ENCODE results near the gene HNRNPU.
A peak's percentile ranks its signal among the peaks of the same experiment; 100 is the strongest.

The HNRNPU gene

DNA sequence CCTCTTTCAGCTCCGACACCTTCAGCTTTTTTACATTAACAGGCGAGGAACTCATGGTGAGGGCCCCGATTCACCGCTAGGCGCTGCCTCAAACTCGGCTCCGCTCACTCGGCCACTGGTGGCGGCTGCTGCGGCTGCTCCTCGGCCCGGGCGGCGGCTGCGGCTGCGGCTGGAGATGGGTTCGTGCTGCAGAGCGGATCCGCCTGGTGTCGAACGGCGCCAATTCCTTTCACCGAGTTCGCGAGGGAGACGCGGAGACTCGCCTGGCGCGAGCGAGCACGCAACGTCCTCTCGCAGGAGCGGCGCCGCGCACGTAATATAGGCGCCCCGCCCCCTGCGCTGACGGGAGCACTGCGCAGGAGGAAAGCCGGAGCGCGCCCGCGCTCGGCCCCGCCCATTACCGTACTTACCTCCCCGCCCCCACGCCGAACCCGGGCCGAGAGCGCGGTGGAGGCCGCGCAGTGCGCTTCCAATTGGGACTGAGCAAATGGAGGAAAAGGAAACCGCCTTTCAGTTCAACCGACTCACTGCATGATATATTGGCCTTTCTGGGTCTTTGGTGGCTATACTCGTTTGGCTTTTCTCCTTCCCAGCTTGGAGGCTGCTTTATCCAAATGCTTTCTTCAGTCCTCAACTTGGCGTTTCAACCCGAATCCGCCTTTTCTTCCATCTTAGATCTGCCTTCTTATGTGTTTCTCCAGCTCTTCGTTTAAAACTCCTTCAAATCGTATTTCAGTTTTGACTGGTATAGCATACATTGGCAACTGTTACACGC lies at the start of gene HNRNPU:
Gene HNRNPU (minus strand): TSS at position 291 of the 775 bp plus-strand sequence. CDS start 236 bp downstream, at position 55.
- DNase-seq, result peak; percentile 97

DNA sequence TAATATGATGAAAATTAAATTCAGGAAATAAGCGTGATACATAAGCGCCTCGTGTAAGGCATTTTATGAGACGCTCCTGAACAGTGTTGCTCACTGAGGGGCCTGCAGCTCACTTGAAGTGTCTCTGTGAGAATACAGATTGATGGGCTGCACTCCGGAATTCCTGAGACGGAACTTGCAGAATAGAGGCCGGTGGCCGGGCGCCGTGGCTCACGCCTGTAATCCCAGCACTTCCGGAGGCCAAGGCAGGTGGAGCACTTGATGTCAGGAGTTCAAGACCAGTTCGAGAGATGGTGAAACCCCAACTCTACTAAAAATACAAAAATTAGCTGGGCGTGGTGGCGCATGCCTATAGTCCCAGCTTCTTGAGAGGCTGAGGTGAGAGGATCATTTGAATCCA lies 49.5 kb upstream of the HNRNPU start:
- no peak for DNase-seq

DNA sequence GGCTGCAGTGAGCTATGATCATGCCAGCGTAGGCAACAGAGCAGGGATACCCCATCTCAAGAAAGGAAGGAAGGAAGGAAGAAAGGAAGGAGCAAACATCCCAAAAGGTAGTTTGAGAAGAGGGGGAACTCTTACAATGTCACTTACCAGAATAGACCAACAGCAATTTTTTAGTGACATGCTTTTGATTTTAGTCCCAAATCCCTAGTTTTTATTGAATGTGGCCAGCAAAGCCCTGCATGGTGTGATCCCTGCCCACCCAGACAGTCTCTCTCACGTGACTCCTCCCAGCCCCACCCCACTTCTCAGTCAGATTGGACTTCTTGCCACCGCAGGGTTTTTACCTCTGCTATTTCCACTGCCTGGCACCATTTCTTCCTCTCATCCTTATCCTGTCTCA lies 39.8 kb upstream of the HNRNPU start:
- DNase-seq, result no peak

DNA sequence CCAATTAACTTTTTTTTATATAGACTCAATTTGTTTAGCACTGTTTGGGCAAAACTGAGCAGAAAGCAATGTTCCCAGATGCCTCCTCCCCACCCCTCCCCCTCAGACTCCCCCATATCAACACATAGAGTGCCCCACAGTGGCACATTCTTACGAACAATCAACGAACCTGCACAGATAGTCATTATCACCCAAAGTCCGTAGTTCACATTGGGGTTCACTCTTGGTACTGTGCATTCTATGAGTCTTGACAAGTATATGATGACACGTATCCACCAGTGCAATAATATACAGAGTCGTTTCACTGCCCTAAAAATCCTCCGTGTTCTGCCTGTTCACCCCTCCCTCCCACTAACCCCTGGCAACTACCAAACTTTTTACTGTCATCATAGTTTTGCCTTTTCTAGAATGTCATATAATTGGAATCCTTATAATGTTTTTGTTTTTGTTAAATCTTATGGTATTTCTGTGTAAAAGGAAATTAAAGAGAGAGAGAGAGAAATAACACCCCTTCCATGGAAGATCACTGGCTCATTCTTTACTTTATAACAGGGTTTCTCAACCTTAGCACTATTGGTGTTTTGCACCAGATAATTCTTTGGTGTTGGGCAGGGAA lies 37.2 kb upstream of the HNRNPU start:
- DNase-seq, result no peak

DNA sequence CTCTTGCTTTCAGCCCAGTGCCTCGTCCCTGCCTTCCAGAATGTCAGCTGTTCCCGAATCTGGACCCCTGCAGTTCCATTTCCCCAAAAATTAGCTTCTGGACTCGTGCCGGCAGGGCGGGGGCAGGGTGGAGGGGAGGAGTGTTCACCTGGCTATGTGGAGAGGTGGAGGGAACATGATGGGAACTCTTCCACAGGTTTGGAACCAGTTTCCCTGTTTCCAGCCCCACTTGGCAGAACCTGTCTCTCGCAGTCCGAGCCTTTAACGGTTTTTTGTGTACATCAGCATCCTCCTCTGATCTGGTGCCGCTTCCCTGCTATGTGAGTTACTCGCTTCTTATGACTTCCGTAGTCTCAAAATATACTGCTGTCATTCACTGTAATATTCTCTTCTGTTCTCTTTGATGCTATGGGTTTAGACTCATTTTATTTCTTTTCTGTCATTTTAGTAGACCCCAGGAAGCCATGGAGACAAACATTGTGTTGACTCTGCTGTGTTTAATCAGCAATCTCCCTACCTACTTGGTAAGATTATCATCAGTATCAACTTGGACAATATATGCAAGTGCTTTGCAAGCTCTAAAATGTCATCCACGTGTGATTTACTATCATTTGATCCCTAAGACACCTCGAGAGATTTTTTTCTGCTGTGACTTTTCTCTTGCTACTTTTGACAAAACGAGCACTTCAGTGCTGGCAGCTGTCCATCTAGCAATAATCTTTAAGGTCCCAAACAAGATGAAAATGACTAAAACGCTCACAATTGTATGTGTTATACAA lies 33.3 kb upstream of the HNRNPU start:
- DNase-seq, result no peak

DNA sequence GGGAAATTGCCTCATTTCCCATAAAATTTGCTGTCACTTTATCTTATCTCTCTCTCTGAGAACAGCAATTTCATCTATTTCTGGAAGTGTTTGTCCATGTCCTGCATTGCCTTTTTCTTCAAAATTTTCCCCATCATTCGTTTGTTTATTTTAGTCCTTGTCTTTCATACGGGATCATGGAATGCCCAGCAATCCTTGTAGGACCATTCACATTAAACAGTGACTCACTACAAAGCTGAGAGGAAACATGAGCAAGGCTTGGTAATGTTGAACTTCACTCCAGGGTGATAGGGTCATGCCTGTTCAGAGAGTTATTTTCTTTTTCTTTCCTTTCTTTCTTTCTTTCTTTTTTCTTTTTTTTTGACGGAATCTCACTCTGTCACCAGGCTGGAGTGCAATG lies 32.2 kb upstream of the HNRNPU start:
- no peak for DNase-seq

DNA sequence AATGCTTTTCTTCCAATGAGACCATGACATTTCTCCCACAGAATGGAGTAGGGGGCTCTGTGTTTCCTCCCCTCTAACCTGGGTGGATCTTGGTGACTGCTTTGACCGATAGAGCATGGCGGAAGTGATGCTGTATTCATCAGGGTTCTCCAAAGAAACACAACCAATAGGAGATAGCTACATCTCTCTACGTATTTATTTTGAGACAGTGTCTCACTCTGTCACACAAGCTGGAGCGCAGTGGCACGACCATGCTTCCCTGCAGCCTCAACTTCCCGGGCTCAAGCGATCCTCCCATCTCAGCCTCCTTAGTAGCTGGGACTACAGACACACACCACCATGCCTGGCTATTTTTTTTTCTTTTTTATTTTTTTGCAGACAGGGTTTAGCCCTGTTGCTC lies 29.5 kb upstream of the HNRNPU start:
- no peak for DNase-seq

DNA sequence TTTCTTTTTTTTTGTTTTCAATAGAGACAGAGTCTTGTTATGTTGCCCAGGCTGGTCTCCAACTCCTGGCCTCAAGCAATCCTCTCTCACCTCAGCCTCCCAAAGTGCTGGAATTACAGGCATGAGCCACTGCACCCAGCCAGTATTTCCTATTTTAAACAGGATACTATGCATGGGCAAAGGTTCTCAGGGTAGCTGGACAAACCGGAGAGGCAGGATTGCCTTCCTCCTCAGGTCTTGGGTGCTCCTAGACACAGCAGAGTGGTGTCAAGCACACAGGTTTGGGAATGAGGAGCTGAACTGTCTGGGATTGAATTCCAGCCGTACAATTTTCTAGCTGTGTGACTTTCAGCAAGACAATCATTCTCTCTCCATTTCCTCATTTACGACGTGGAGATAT lies 22.9 kb upstream of the HNRNPU start:
- DNase-seq, result no peak

DNA sequence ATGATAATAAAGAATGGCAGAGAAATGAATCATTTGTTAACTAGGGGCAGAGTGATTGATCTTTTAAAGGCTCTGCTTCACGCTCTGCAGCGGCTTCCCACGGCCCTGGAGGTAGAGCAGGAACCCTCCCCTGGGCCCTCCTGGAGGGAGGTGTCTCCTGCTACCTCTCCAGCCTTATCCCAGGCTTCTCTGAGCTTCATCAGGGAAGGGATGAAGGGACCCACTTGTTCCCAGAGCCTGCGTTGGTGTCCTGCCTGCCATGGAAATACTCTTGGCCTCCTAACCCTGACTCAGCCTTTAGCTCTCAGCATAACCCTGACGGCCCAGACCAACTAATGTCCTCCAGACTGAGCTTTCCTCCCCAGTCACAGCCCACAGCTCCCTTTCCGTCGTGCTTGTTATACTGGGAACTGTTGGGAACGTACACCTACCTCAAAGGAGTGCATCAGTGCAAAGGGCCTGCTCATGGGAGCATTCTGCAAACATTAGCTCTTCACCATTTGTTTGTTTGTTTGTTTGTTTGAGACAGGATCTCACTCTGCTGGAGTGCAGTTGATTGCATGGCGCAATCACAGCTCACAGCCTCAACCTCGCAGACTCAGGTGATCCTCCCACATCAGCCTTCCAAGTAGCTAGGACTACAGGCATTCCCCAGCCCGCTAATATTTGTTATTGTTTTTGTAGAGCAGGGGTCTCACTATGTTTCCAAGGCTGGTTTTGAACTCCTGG lies 17.4 kb upstream of the HNRNPU start:
- DNase-seq, result no peak

DNA sequence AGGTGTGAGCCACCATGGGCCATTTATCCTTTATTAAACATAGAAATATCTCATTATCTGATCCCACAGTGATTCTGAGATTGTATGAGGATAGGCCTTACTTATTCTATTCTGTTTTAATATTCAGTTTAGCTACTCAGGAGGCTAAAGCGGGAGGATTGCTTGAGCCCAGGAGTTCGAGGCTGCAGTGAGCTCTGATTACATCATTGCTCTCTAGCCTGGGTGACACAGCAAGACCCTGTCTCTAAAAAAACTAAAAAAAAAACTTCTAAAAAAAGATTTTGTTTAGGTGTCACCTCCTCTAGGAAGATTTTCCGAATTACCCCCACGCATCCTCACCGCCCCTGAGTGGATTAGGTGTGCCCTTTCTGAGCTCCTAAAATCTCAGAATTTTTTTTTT lies 14.3 kb upstream of the HNRNPU start:
- no peak for DNase-seq

DNA sequence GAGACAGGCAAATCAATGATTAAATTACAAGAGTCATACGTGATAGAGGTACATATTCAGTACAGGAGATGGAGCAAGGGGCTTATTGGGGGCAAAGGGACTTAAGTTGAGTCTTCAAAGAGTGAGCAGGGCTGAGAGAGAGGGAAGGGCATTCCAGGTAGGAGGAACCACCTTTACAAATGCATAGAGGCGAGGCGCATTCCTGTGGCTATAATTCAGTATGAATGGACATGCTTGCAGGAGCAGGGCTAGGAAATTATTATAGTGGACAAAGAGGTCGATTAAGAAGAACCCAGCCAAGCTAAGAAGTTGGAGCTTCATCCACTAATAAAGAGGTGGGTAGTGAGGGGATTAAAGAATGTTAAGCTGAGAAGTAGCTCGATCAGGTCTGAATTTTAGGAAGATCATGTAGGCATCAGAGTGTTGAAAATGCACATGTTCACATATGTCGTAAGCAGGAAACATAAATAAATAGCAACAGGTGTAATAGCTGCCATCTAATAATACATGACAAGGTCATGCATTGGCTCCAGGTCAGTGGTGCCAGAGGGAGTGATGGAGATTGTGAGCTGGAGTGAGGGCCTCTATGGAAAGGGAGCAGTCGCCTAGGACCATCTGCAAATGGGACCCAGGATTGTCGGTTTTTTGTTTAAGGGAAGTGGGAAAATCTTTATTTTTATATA lies 12.0 kb upstream of the HNRNPU start:
- no peak for DNase-seq

DNA sequence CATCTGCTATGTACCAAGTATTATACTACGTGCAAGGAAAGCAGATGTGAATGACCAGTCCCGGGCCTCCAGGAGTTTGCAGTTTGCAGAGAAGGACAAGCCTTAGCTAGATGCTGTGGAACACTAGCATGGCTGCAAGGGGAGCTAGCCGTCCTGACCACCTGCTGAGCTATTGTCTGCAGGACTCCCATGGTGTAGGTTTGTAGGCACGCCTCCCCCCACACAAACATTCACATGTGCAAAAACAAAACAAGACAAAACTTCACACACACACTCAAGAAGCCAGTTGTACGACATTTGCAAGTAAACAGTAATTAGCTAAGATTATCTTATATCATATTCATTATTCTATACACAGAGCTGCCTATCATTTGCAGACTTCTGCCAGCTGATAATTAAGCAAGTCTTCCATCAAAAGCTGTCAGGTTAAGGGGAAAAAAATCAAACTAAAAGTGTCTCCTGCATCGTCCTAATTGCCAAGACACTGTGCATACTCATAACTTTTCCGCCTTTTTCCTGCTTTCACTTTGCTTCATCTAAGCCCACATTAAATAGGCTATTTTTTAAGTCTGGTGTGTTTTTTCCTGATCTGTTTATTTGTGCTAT lies 10.7 kb upstream of the HNRNPU start:
- no peak for DNase-seq

DNA sequence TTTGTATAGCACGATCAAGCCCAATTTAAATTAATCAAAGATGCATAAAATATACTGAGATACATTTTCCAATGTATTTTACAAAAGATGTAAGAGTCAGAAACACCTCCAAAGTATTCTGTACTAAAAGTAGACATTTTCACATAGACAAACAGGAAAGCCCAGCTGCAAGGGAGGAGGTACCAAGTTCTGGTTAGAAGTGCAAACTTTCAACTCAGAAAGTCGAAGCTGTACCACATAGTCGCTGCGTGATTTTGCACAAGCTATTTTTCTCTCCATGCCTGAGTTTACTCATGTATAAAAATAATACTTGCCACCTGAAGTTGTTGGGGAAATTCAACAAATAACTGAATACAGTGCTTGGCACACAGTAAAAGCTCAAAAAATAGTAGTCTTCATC lies 5.6 kb upstream of the HNRNPU start:
- DNase-seq, result no peak

DNA sequence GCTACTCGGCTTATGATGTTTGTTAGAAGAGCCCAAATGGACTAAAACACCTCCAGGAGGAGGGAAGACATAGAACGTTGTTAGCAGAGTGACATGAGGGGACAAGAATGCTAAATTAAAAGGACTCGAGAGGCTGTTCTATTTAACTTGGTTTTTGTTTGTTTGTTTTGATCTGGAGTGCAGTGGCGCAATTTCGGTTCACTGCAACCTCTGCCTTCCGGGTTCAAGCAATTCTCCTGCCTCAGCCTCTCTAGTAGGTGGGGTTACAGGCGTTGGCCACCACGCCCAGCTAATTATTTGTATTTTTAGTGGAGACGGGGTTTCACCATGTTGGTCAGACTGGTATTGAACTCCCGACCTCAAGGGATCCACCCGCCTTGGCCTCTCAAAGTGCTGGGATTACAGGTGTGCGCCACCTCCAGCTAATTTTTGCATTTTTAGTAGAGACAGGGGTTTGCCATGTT lies 5.1 kb upstream of the HNRNPU start:
- DNase-seq, result no peak

DNA sequence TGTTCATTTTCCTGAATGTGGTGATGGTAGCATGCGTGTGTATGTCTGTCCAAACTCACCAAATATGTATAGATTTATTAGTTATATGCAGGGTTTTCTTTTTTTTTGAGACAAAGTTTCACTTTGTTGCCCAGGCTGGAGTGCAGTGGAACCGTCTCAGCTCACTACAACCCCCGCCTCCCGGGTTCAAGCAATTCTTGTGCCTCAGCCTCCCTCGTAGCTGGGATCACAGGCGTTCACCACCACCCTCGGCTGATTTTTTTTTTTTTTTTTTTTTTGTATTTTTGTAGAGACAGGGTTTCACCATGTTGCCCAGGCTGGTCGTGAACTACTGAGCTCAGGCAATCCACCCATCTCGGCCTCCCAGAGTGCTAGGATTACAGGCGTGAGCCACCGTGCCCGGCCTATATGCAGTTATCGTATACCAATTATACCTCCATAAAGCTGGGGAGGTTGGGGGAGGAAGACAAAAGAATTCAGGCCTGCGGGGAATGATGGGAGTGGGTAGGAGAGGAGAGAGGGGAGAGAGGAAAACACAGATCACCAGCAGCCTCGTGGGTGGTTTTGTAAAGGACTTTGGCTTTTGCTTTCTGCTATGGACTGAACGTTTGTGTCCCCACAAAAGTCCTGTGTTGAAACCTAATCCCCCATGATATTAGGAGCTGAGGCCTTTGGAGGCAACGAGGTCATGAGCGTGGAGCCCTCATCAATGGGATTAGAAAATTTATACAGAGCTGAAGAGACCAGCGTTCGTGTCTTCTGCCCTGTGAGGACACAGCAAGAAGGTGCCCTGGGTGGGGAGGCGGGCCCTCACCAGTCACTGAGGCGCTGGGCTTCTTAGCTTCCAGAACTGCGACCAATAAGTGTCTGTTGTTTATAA lies 4.4 kb upstream of the HNRNPU start:
- DNase-seq, result no peak

DNA sequence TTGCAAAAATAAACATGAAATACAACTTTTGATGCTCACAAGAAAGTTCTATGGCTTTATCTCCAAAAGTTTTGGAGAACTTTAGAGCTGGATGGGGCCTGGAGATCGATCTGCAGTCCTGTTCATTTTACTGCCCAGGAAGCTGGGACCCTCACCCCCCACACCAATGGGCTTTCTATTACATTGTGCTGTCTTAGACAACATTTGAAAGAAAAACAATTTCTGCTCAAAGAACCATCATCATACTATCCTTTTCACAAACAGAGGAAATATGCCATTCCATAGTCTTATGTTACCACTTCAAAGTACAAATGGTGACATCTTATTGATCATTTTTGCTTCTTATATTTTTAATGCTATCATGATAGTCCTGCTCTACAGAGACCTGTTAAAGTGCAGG lies 2.0 kb upstream of the HNRNPU start:
- DNase-seq, result no peak

DNA sequence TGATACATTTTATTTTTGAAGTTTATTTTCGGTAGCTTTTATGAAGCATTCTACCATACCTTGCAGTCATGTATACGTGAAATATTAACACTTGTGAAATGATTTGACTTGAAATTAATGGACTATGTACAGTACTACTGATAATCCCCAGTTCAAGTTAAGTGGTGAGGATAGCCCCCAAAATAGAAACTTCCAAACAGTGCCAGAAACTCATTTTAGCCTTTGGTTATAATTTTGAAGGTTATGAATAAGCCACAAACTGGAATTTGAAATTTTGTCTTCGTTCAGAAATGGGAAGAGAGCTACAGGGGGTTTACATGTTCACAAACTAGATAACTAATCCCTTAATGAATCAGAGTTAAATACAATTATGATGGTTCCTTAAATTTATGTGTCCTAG lies 1.5 kb upstream of the HNRNPU start:
- DNase-seq, result no peak

DNA sequence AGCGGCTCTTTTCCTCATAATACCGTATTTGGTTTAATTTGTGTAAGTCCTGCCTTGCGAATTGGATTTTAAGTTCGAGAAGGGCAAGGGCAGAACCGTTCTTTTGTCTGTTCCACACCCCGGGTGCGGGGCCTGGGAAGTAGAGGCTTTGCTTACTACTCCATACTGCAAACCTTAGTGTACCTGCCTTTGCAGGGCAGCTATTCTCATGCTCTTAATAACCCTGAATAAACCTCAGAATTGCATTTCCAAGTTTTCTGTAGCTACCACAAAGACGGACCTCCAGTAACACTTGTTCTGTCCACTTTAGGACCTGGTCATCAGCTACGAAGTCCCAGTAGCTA lies 657 bp upstream of the HNRNPU start:
- DNase-seq, result no peak

DNA sequence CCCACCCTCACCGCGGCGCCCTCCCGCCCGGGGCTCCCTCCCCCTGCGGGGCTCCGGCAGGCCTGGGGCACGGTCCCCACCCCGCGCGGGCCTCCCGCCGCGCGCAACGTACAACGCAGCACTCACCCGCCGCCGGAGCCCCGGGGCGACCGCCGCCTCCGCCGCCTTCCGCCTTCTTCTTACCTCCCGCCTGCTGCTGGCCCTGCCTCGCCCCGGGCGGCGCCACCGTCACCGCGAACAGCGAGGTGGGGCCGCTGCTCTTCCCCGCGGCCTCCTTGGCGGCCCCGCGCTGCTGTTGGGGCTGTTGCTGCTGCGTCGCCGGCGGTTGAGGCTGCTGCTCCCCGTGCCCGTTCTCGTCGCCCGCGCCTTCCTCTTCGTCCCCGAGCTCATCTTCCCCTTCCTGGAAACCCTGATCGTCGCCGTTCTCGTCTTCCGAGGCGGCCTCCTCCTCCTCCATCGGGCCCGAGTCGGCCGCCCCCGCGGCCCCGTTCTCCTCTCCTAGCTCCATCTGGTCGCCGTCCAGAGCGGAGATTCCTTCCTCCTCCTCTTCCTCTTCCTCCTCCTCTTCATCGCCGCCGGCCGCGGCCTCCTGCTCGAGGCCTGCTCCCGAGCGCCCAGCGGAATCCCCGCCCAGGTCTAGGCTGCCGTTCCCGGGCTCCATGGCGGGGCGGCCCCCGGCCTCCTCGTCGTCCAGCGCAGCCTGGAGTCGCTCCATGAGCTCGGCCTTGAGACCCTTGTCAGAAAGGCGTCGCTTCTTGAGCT lies 671 bp downstream of the HNRNPU start:
- no peak for DNase-seq

DNA sequence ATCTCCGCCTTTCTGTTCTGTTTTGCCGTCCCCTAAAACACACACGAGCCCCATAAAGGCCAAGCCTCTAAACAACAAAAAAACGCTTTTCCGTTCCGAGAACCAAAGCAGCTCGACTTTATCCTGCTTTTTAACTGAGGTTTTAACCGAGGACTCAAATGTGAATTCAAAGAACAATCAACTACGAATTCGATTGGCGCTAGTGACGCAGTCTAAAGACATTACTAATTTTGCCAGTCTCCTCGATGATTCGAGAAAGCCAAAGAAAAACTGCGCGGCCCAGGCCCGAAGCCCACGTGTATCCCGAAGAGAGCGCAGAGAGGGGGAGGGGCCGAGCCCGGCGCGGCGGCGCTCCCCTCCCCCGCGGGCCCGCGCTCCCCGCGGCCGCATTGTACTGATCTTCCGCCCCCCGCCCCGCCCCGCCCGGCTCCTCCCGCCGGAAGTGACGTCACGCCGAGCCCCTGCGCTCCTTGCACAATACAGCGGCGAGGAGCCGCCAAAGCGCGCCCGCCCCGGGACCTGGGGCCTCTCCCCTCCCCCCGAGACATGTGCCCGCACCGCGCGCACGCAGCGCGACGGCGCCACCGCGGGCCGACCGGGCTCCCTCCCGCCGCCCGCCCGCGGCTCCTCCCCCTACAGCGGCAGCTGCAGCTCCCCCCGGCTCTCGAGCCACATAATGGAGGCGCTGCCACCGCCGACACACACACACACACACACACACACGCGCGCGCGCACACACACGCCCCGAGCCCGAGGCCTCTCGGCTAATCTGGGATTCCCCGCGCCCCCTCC lies 1.4 kb downstream of the HNRNPU start:
- peak; percentile 98 for DNase-seq

All from CD4-positive, alpha-beta T cell treated with Interleukin-12 subunit alpha and Interleukin-12 subunit beta, for 1 hour (primary cell).